GM06990 (cell line): ENCODE results near the gene RFX1.
"Not testable (repeated sequence)": the region's sequence is repeated elsewhere in the genome, so short reads cannot be mapped to it uniquely, and the experiment has no call there.

Source experiments
- DNase-seq: peaks from one replicate; pipeline ENCODE4 v3.0.0-alpha.2; 2011; ENCODE audit not compliant: insufficient read length; ENCODE audit errors: extremely low read depth
- H3K27me3 ChIP-seq: replicated peaks from 2 replicates; pipeline ENCODE4 v1.6.0; 2011; ENCODE audit warnings: low read length; ENCODE audit not compliant: control insufficient read depth, insufficient read depth
- H3K36me3 ChIP-seq: 2 replicates; pipeline ENCODE4 v1.5.1; 2011; ENCODE audit warnings: low read length; ENCODE audit not compliant: control insufficient read depth, insufficient read depth
- H3K4me3 ChIP-seq: replicated peaks from 2 replicates; pipeline ENCODE4 v1.5.1; 2011; ENCODE audit warnings: low read depth, mild to moderate bottlenecking, control low read depth, low read length
- TF ChIP-seq, protein P1 (sequence below): IDR thresholded peaks from 2 replicates; pipeline ENCODE4 v1.5.1; 2011; ENCODE audit warnings: low read length, control low read depth, mild to moderate bottlenecking, inconsistent platforms; ENCODE audit not compliant: insufficient read depth, poor library complexity, severe bottlenecking

The RFX1 gene

DNA sequence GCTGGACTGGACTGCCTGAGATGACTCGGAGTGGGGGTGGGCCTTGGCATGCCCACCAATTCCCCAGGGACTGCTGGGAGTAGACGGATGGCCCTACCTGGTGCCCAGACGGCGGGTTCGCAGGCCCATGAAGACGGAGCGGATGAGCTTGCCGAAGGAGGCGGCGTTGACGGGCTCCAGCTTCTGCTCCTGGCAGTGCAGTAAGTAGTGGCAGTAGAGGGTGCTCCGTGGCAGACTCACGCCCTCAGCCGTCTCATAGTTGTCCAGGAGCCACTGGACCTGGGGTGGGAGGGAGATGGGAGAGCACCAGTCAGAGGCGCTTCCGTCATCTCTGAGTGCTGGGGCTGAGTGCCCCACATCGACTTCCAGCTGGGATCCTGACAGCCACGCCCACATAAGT is 36.2 kb downstream of the RFX1 start:
- peaks cover 2% of the 10 kb centered on the region; the same call in 1 of the 2 replicates for H3K36me3 ChIP-seq
- no peak overlapping the region for H3K4me3 ChIP-seq
- TF ChIP-seq, protein P1, sequence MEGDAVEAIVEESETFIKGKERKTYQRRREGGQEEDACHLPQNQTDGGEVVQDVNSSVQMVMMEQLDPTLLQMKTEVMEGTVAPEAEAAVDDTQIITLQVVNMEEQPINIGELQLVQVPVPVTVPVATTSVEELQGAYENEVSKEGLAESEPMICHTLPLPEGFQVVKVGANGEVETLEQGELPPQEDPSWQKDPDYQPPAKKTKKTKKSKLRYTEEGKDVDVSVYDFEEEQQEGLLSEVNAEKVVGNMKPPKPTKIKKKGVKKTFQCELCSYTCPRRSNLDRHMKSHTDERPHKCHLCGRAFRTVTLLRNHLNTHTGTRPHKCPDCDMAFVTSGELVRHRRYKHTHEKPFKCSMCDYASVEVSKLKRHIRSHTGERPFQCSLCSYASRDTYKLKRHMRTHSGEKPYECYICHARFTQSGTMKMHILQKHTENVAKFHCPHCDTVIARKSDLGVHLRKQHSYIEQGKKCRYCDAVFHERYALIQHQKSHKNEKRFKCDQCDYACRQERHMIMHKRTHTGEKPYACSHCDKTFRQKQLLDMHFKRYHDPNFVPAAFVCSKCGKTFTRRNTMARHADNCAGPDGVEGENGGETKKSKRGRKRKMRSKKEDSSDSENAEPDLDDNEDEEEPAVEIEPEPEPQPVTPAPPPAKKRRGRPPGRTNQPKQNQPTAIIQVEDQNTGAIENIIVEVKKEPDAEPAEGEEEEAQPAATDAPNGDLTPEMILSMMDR = no peak
- H3K27me3 ChIP-seq = no peaks in the 10 kb centered on the region
- DNase-seq = no peak

- Histone ChIP-seq H3K4me3 (no peak overlapping the region), H3K36me3 (peaks cover 2% of the 10 kb centered on the region; the same call in 1 of the 2 replicates), H3K27me3 (no peaks in the 10 kb centered on the region)
- TF ChIP-seq, protein P1 = no peak
- DNase-seq = no peak
Observed at GRCh38 chr19:13968999-13969398, 37.1 kb downstream of the RFX1 start.

- H3K36me3 ChIP-seq = peaks cover 2% of the 10 kb centered on the region; the same call in 1 of the 2 replicates
- TF ChIP-seq, protein P1 = no peak
- H3K27me3 ChIP-seq = no peaks in the 10 kb centered on the region
- no peak for DNase-seq
- no peak overlapping the region for H3K4me3 ChIP-seq
Observed at GRCh38 chr19:13968383-13968935, 37.7 kb downstream of the RFX1 start.

- H3K36me3 ChIP-seq = not testable (repeated sequence)
Observed at GRCh38 chr19:13967206-13967605, 38.9 kb downstream of the RFX1 start.

GRCh38 chr19:13966684-13967128 is 39.4 kb downstream of the RFX1 start:
- Histone ChIP-seq H3K36me3 (peaks cover 2% of the 10 kb centered on the region), H3K27me3 (no peaks in the 10 kb centered on the region), H3K4me3 (no peak overlapping the region)
- TF ChIP-seq, protein P1 = no peak
- no peak for DNase-seq

More at GRCh38 chr19:13967206-13967605, 38.9 kb downstream of the RFX1 start:
- not testable (repeated sequence) for DNase-seq, H3K4me3 ChIP-seq, H3K27me3 ChIP-seq

DNA sequence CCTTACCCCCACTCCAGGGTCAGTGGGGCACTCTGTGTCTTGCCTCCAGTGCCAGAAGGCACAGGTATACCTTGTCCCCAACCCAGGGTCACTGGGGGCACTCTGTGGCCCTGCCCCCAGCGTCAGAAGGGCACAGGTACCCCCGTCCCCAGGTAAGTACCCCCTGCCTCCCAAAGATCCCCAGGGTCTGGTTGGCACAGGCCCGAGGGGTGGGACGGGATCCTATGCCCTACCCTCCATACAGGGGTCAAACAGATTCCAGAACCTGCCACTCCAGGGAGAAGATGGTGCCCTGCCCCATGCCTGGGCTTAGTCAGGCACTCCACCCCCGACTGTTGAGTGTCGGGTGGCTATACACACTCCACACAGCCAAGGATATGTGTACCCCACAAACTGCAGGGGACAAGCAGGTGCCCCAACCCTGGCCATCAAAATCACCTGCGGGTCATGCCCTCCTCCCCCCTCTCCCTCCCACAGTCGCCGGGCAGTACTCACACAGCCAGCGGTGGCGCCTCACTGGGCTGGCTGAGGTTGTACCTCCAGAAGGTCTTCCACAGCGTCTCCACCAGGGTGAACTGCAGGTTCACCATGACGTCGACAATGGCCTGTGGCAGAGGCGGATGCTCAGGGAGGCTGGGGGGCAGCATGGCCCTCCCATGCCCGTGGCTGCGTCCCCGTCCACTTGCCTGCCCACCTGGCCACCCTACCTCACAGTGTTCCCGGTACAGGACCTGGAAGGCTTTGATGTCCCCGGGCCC is 40.0 kb downstream of the RFX1 start:
- H3K36me3 ChIP-seq = peaks cover 2% of the 10 kb centered on the region
- H3K27me3 ChIP-seq = no peaks in the 10 kb centered on the region
- TF ChIP-seq, protein P1 = no peak
- H3K4me3 ChIP-seq = no peak overlapping the region
- no peak for DNase-seq
